CD4-positive, alpha-beta T cell treated with Interleukin-6 at 100 ng/mL for 8 hours (primary cell): ENCODE data around the gene ZP1.
"Not testable (repeated sequence)": the region's sequence is repeated elsewhere in the genome, so short reads cannot be mapped to it uniquely, and the experiment has no call there.

Experiments
- DNase-seq: peaks from one replicate; pipeline ENCODE4 v3.0.0-alpha.2; 2020; ENCODE audit warnings: mixed read lengths, low spot score

Gene ZP1

GRCh38 chr11:60878245-60879101 lies 11.1 kb downstream of the ZP1 start:
- DNase-seq, result no peak

- no peak for DNase-seq
Observed at GRCh38 chr11:60879104-60879503, 11.8 kb downstream of the ZP1 start.

- no peak for DNase-seq
Observed at GRCh38 chr11:60879971-60880588, 12.7 kb downstream of the ZP1 start.

- no peak for DNase-seq
Observed at GRCh38 chr11:60880643-60881282, 13.4 kb downstream of the ZP1 start.

GRCh38 chr11:60887556-60887955 lies 20.2 kb downstream of the ZP1 start:
- no peak for DNase-seq

- no peak for DNase-seq
Observed at GRCh38 chr11:60889869-60890311, 22.5 kb downstream of the ZP1 start.

GRCh38 chr11:60890696-60891095 lies 23.4 kb downstream of the ZP1 start:
- no peak for DNase-seq

- no peak for DNase-seq
Observed at GRCh38 chr11:60891103-60891741, 23.9 kb downstream of the ZP1 start.

- DNase-seq, result no peak
Observed at GRCh38 chr11:60895687-60896086, 28.3 kb downstream of the ZP1 start.

- DNase-seq, result no peak
Observed at GRCh38 chr11:60897496-60897895, 30.2 kb downstream of the ZP1 start.

GRCh38 chr11:60899046-60899936 lies 31.9 kb downstream of the ZP1 start:
- peak; percentile 42 for DNase-seq

- DNase-seq, result no peak
Observed at GRCh38 chr11:60899977-60900376, 32.6 kb downstream of the ZP1 start.

GRCh38 chr11:60900673-60901404 lies 33.5 kb downstream of the ZP1 start:
- DNase-seq, result no peak

- DNase-seq, result no peak
Observed at GRCh38 chr11:60902625-60903024, 35.3 kb downstream of the ZP1 start.

- DNase-seq, result no peak
Observed at GRCh38 chr11:60905047-60905446, 37.7 kb downstream of the ZP1 start.

- DNase-seq, result no peak
Observed at GRCh38 chr11:60905551-60906113, 38.3 kb downstream of the ZP1 start.

GRCh38 chr11:60906132-60906972 lies 39.0 kb downstream of the ZP1 start, which contains the start of gene PRPF19:
Gene PRPF19 (minus strand): TSS chr11:60906585. CDS start chr11:60906382, 203 bp downstream.
- peak; percentile 99 for DNase-seq

GRCh38 chr11:60908803-60909202 lies 41.5 kb downstream of the ZP1 start:
- DNase-seq, result no peak

- not testable (repeated sequence) for DNase-seq
Observed at GRCh38 chr11:60909680-60910280, 42.4 kb downstream of the ZP1 start.
